SU-DHL-6 (cell line): Measurements from ENCODE around the gene KIF2C.

Experiments used
- EZH2phosphoT487 ChIP-seq: fragments of 200-600 bp; sonication (generic), shearing (Covaris generic); conservative IDR thresholded peaks from 2 replicates; pipeline ENCODE4 v1.6.1; 2018; ENCODE audit warnings: mild to moderate bottlenecking, antibody characterized with exemption, low read length, moderate library complexity, mixed read lengths
- TF ChIP-seq, protein P1 (sequence below): fragments of 200-600 bp; sonication (generic); IDR thresholded peaks from one replicate; pipeline ENCODE4 v1.5.1; 2017; ENCODE audit warnings: antibody characterized with exemption, mild to moderate bottlenecking, low read length, moderate library complexity; ENCODE audit not compliant: insufficient read depth, poor library complexity, severe bottlenecking

- TF ChIP-seq, protein P1, sequence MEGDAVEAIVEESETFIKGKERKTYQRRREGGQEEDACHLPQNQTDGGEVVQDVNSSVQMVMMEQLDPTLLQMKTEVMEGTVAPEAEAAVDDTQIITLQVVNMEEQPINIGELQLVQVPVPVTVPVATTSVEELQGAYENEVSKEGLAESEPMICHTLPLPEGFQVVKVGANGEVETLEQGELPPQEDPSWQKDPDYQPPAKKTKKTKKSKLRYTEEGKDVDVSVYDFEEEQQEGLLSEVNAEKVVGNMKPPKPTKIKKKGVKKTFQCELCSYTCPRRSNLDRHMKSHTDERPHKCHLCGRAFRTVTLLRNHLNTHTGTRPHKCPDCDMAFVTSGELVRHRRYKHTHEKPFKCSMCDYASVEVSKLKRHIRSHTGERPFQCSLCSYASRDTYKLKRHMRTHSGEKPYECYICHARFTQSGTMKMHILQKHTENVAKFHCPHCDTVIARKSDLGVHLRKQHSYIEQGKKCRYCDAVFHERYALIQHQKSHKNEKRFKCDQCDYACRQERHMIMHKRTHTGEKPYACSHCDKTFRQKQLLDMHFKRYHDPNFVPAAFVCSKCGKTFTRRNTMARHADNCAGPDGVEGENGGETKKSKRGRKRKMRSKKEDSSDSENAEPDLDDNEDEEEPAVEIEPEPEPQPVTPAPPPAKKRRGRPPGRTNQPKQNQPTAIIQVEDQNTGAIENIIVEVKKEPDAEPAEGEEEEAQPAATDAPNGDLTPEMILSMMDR: no peak
- no peak for TF ChIP-seq EZH2phosphoT487
Observed at GRCh38 chr1:44743211-44743610, 3.6 kb downstream of the KIF2C start.
